ENCODE results near the gene PHTF2. TPM values are rescaled to one million over a fixed set of nuclear protein-coding genes. Genes with fewer than 3 reads are reported as not detected.
A peak's percentile ranks its signal among the peaks of the same experiment; 100 is the strongest.

The PHTF2 gene
- polyA plus RNA-seq, 1 donor (not counting 4 experiments of a cell fraction or from before 2014, with no cell fraction given), result 24.1 TPM

- DNase-seq (ENCODE audit: low read depth, low spot score) (no peak), FAIRE-seq (peak; percentile 39)
- TF ChIP-seq CTCF (optimal IDR thresholded peaks at IDR 0.05 in 1 of 3, IDR thresholded peaks at IDR 0.05 in 1 of 3, conservative IDR thresholded peaks at IDR 0.05 in 1 of 3; ENCODE audit: extremely low read depth in 1 of 3, insufficient read depth in 2 of 3, low read length in 3 of 3) (no peak), EZH2 (IDR thresholded peaks at IDR 0.05; ENCODE audit: low read length) (no peak)
- H3K4me2 ChIP-seq (ENCODE audit: control insufficient read depth, extremely low read depth, insufficient read depth, low read depth, low read length), result no peak overlapping the region
- no peaks in the 10 kb centered on the region for H4K20me1 ChIP-seq (ENCODE audit: control insufficient read depth, extremely low read depth, insufficient read depth, low read length)
- H3K36me3 ChIP-seq (ENCODE audit: control insufficient read depth in 2 of 2, extremely low read depth in 1 of 2, insufficient read depth in 2 of 2, low read length in 2 of 2), result no peaks in the 10 kb centered on the region
- H3K4me1 ChIP-seq (ENCODE audit: control insufficient read depth, extremely low read depth, insufficient read depth, low read length), result peaks cover 13% of the 10 kb centered on the region
- no peaks in the 10 kb centered on the region for H3K9me3 ChIP-seq (ENCODE audit: control insufficient read depth, low read depth, low read length)
- no peak overlapping the region for H3K9ac ChIP-seq (ENCODE audit: control insufficient read depth, extremely low read depth, insufficient read depth, low read length)
- no peak overlapping the region for H3K27ac ChIP-seq (ENCODE audit: control insufficient read depth, insufficient read depth, low read length)
- no peaks in the 10 kb centered on the region for H3K27me3 ChIP-seq (ENCODE audit: control insufficient read depth, extremely low read depth, insufficient read depth, low read length)
- dilution Hi-C loops (cut with MboI; ENCODE audit: extremely low pct_ligation_motif_present, low sequenced_read_pairs), result no loop called here
- no peaks in the 10 kb centered on the region for H3K9me1 ChIP-seq (ENCODE audit: control insufficient read depth, extremely low read depth, insufficient read depth, low read length)
- H2AFZ ChIP-seq (ENCODE audit: control insufficient read depth, low read length), result no peak overlapping the region
- peaks cover 2% of the 10 kb centered on the region for H3K79me2 ChIP-seq (ENCODE audit: control insufficient read depth, insufficient read depth, low read length)
- no peak overlapping the region for H3K4me3 ChIP-seq (ENCODE audit: control insufficient read depth in 2 of 3, extremely low read depth in 1 of 3, insufficient read depth in 2 of 3, low read depth in 1 of 3, low read length in 3 of 3)
Measured at GRCh38 chr7:77838929-77839491, 40.4 kb downstream of the PHTF2 start.

GRCh38 chr7:77839919-77840318, 41.3 kb downstream of the PHTF2 start:
- dilution Hi-C loops (cut with MboI; ENCODE audit: extremely low pct_ligation_motif_present, low sequenced_read_pairs), result no loop called here
- no peaks in the 10 kb centered on the region for H3K27me3 ChIP-seq (ENCODE audit: control insufficient read depth, extremely low read depth, insufficient read depth, low read length)

More at GRCh38 chr7:77839919-77840318, 41.3 kb downstream of the PHTF2 start:
- peaks cover 2% of the 10 kb centered on the region for H3K79me2 ChIP-seq (ENCODE audit: control insufficient read depth, insufficient read depth, low read length)
- H3K9me1 ChIP-seq (ENCODE audit: control insufficient read depth, extremely low read depth, insufficient read depth, low read length), result no peaks in the 10 kb centered on the region
- no peak overlapping the region for H3K27ac ChIP-seq (ENCODE audit: control insufficient read depth, insufficient read depth, low read length)
- FAIRE-seq (no peak), DNase-seq (ENCODE audit: low read depth, low spot score) (no peak)
- TF ChIP-seq EZH2 (IDR thresholded peaks at IDR 0.05; ENCODE audit: low read length) (no peak), CTCF (optimal IDR thresholded peaks at IDR 0.05 in 1 of 3, IDR thresholded peaks at IDR 0.05 in 1 of 3, conservative IDR thresholded peaks at IDR 0.05 in 1 of 3; ENCODE audit: extremely low read depth in 1 of 3, insufficient read depth in 2 of 3, low read length in 3 of 3) (no peak)
- H4K20me1 ChIP-seq (ENCODE audit: control insufficient read depth, extremely low read depth, insufficient read depth, low read length), result no peaks in the 10 kb centered on the region
- no peak overlapping the region for H3K9ac ChIP-seq (ENCODE audit: control insufficient read depth, extremely low read depth, insufficient read depth, low read length)
- H3K36me3 ChIP-seq (ENCODE audit: control insufficient read depth in 2 of 2, extremely low read depth in 1 of 2, insufficient read depth in 2 of 2, low read length in 2 of 2), result no peaks in the 10 kb centered on the region
- H3K4me1 ChIP-seq (ENCODE audit: control insufficient read depth, extremely low read depth, insufficient read depth, low read length), result peaks cover 7% of the 10 kb centered on the region
- no peak overlapping the region for H2AFZ ChIP-seq (ENCODE audit: control insufficient read depth, low read length)
- H3K4me2 ChIP-seq (ENCODE audit: control insufficient read depth, extremely low read depth, insufficient read depth, low read depth, low read length), result no peak overlapping the region
- H3K9me3 ChIP-seq (ENCODE audit: control insufficient read depth, low read depth, low read length), result no peaks in the 10 kb centered on the region
- H3K4me3 ChIP-seq (ENCODE audit: control insufficient read depth in 2 of 3, extremely low read depth in 1 of 3, insufficient read depth in 2 of 3, low read depth in 1 of 3, low read length in 3 of 3), result no peak overlapping the region
